Sigmoid colon (tissue), 7 donors: ENCODE results near the gene PSMB11. TPM values are rescaled to one million over a fixed set of nuclear protein-coding genes. Genes with fewer than 3 reads are reported as not detected.

ENCODE experiments used
- DNase-seq: peaks from one replicate; pipeline ENCODE4 v3.0.0-alpha.2; 2019
- H3K27ac ChIP-seq, 4 donors: fragments of 200-600 bp; sonication (generic); one replicate each; pipeline ENCODE4 v1.5.1; 2016 to 2019; ENCODE audit warnings: mild to moderate bottlenecking in 1 of 4
- H3K27me3 ChIP-seq, 3 donors: fragments of 200-600 bp; sonication (generic); one replicate each; pipeline ENCODE4 v1.5.1; 2019; ENCODE audit warnings: mild to moderate bottlenecking in 1 of 3
- H3K36me3 ChIP-seq, 4 donors: fragments of 200-600 bp; sonication (generic); one replicate each; pipeline ENCODE4 v1.5.1; 2016 to 2019
- H3K4me1 ChIP-seq, 4 donors: fragments of 200-600 bp; sonication (generic); one replicate each; pipeline ENCODE4 v1.5.1; 2017 to 2019
- H3K4me3 ChIP-seq, 4 donors: fragments of 200-600 bp; sonication (generic); one replicate each; pipeline ENCODE4 v1.5.1; 2017 to 2019; ENCODE audit warnings: mild to moderate bottlenecking in 2 of 4, moderate library complexity in 1 of 4
- H3K9me3 ChIP-seq, 4 donors: fragments of 200-600 bp in 3 of 4; sonication (generic) in 3 of 4; one replicate each; pipeline versions ENCODE4 v1.5.1 to v1.6.1; 2013 to 2019
- EP300 ChIP-seq, 4 donors: sonication (generic); formaldehyde crosslinking; IDR thresholded peaks; one replicate each; pipeline ENCODE4 v1.6.1; 2017; ENCODE audit warnings: antibody characterized with exemption in 4 of 4
- POLR2A ChIP-seq, 2 donors: fragments of 450-650 bp; IDR thresholded peaks; one replicate each; pipeline ENCODE4 v1.6.1; 2016; ENCODE audit warnings: antibody characterized with exemption in 2 of 2, mild to moderate bottlenecking in 2 of 2, moderate library complexity in 2 of 2
- POLR2AphosphoS5 ChIP-seq, 4 donors: sonication (generic); formaldehyde crosslinking; IDR thresholded peaks; one replicate each; pipeline ENCODE4 v1.6.1; 2017; ENCODE audit warnings: antibody characterized with exemption in 4 of 4
- WGBS, 2 donors: extraction: QIAGEN DNeasy Blood & Tissue Kit; methylation state at CpG; one replicate each; pipeline ENCODE4 v1.1.7; 2013; 5-methylcytosine and 5-hydroxymethylcytosine counted together
- intact Hi-C: fragments of 100-400 bp; cut with DNase I; formaldehyde crosslinking; loops from one replicate; pipeline ENCODE4 v1.15.1; 2023
- polyA plus RNA-seq, 3 donors: library from polyadenylated mRNA; stranded (reverse); fragments of 200-250 nt; gene quantifications; one replicate each; pipeline ENCODE4 v1.2.3, GENCODE V29; 2013
- total RNA-seq, 4 donors: library from RNA; depleted of rRNA; stranded (reverse); fragments of >200 nt; gene quantifications; one replicate each; pipeline ENCODE4 v1.1.0, GENCODE V29; 2016
- TF ChIP-seq, protein P1 (sequence below), 4 experiments: fragments of 450-650 bp in 3 of 4; fragments of 200-600 bp in 1 of 4; IDR thresholded peaks; one replicate each; pipeline ENCODE4 v1.5.1; 2016 to 2019; ENCODE audit warnings: antibody characterized with exemption in 4 of 4, mild to moderate bottlenecking in 3 of 4, moderate library complexity in 2 of 4
- donor health status: healthy with polysubstance abuse.
- donor health status: Bipolar disorder and iron deficiency.
- donor health status: healthy.

The PSMB11 gene
- total and polyA plus RNA-seq, 7 donors = 0.06 to 0.41 TPM; not detected in 5

- H3K36me3 ChIP-seq = no peaks in the 10 kb centered on the region
- no peak overlapping the region for H3K27ac ChIP-seq
- no peaks in the 10 kb centered on the region for H3K9me3 ChIP-seq
- intact Hi-C loops = no loop called here
- TF ChIP-seq POLR2A (IDR thresholded peaks at IDR 0.05) (no peak), POLR2AphosphoS5 (IDR thresholded peaks at IDR 0.05) (no peak), EP300 (IDR thresholded peaks at IDR 0.05) (no peak)
- TF ChIP-seq, protein P1, sequence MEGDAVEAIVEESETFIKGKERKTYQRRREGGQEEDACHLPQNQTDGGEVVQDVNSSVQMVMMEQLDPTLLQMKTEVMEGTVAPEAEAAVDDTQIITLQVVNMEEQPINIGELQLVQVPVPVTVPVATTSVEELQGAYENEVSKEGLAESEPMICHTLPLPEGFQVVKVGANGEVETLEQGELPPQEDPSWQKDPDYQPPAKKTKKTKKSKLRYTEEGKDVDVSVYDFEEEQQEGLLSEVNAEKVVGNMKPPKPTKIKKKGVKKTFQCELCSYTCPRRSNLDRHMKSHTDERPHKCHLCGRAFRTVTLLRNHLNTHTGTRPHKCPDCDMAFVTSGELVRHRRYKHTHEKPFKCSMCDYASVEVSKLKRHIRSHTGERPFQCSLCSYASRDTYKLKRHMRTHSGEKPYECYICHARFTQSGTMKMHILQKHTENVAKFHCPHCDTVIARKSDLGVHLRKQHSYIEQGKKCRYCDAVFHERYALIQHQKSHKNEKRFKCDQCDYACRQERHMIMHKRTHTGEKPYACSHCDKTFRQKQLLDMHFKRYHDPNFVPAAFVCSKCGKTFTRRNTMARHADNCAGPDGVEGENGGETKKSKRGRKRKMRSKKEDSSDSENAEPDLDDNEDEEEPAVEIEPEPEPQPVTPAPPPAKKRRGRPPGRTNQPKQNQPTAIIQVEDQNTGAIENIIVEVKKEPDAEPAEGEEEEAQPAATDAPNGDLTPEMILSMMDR (IDR thresholded peaks at IDR 0.05) = no peak
- DNase-seq = no peak
- H3K4me3 ChIP-seq = no peak overlapping the region
- no peaks in the 10 kb centered on the region for H3K27me3 ChIP-seq
- WGBS, 2 donors = 84 to 90% methylated on average over 3 of the region's 3 CpGs
- peaks cover 0 to 24% (median 20%) of the 10 kb centered on the region in 4 donors for H3K4me1 ChIP-seq
These were observed 10.7 kb downstream of the PSMB11 start for GRCh38 chr14:23052671-23053070.

DNA sequence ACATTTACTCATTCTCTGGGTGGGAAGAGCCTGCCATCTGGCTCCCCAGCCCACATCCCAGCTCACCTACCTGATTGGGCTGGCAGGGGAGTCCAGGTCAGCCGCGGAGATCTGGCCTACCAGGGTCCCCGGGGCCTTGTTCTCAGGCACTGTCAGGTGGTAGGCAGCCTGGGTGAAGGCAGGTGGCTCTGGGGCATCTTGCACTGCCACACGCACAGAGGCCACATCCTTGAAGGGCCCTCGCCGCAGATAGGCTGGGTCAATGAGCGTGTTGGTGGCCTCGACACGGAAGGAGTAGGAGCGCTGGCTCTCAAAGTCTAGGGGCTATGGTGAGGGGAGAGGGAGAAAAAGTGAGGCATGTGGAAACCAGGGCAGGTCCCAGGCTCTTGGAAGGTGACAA, 11.4 kb downstream of the PSMB11 start:
- DNase-seq = no peak
- H3K36me3 ChIP-seq = peaks cover 0 to 2% (median under 1%) of the 10 kb centered on the region in 4 donors
- no peak overlapping the region for H3K27ac ChIP-seq
- intact Hi-C loops = no loop called here
- H3K4me3 ChIP-seq = no peak overlapping the region
- WGBS, 2 donors = 96 to 97% methylated on average over 10 of the region's 10 CpGs
- TF ChIP-seq, protein P1 (IDR thresholded peaks at IDR 0.05) = no peak
- TF ChIP-seq EP300 (IDR thresholded peaks at IDR 0.05) = no peak
- no peak for TF ChIP-seq POLR2AphosphoS5 (IDR thresholded peaks at IDR 0.05)
- TF ChIP-seq POLR2A (IDR thresholded peaks at IDR 0.05) = no peak
- no peaks in the 10 kb centered on the region for H3K27me3 ChIP-seq
- H3K4me1 ChIP-seq = peaks cover 0 to 27% (median 20%) of the 10 kb centered on the region in 4 donors
- H3K9me3 ChIP-seq = no peaks in the 10 kb centered on the region

- no peak for DNase-seq
- TF ChIP-seq POLR2A (IDR thresholded peaks at IDR 0.05) = no peak
- TF ChIP-seq POLR2AphosphoS5 (IDR thresholded peaks at IDR 0.05) = no peak
- TF ChIP-seq EP300 (IDR thresholded peaks at IDR 0.05) = no peak
- TF ChIP-seq, protein P1 (IDR thresholded peaks at IDR 0.05) = no peak
- intact Hi-C loops = no loop called here
These were observed 12.2 kb downstream of the PSMB11 start for GRCh38 chr14:23054000-23054811.

DNA sequence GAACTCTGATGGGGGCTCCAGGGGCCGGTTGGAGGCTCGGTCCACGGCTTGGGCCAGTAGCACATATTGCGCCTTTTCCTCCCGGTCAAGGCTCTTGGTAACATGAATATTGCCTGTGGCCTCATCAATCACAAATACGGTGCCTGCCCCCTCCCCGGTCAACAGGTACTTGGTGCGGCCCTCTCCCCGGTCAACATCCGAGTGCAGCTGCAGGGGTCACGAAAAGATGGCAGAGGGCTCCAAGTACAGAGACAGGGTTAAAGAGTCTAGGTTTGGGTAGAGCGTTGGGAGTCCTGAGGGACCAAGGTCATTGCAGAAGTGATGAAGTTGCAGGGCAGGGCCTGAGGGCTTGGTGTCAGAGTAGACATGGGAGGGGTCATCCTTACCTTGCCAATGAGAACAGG, 13.1 kb downstream of the PSMB11 start:
- intact Hi-C loops = loop anchor here (5.0 kb wide), 1 partner anchor 48 kb away; no protein-coding TSS in a partner anchor
- Histone ChIP-seq H3K9me3 (no peaks in the 10 kb centered on the region), H3K4me1 (peaks cover 0 to 27% (median 20%) of the 10 kb centered on the region in 4 donors), H3K4me3 (no peak overlapping the region), H3K36me3 (peaks cover 9 to 19% (median 16%) of the 10 kb centered on the region in 4 donors), H3K27me3 (no peaks in the 10 kb centered on the region), H3K27ac (no peak overlapping the region)
- no peak for DNase-seq
- no peak for TF ChIP-seq POLR2A (IDR thresholded peaks at IDR 0.05)
- TF ChIP-seq EP300 (IDR thresholded peaks at IDR 0.05) = no peak
- TF ChIP-seq, protein P1 (IDR thresholded peaks at IDR 0.05) = no peak
- no peak for TF ChIP-seq POLR2AphosphoS5 (IDR thresholded peaks at IDR 0.05)
- 97 to 98% methylated on average over 12 of the region's 12 CpGs for WGBS, 2 donors

More at GRCh38 chr14:23054000-23054811, 12.2 kb downstream of the PSMB11 start:
- Histone ChIP-seq H3K27me3 (no peaks in the 10 kb centered on the region), H3K36me3 (peaks cover 5 to 10% (median 8%) of the 10 kb centered on the region in 4 donors), H3K4me3 (no peak overlapping the region), H3K4me1 (peaks cover 0 to 27% (median 20%) of the 10 kb centered on the region in 4 donors), H3K9me3 (no peaks in the 10 kb centered on the region), H3K27ac (no peak overlapping the region)
- WGBS, 2 donors = 84 to 85% methylated on average over 17 of the region's 17 CpGs
